ENCODE results near the gene RAET1E.
"Not testable (repeated sequence)": the region's sequence is repeated elsewhere in the genome, so short reads cannot be mapped to it uniquely, and the experiment has no call there.

The RAET1E gene

DNA sequence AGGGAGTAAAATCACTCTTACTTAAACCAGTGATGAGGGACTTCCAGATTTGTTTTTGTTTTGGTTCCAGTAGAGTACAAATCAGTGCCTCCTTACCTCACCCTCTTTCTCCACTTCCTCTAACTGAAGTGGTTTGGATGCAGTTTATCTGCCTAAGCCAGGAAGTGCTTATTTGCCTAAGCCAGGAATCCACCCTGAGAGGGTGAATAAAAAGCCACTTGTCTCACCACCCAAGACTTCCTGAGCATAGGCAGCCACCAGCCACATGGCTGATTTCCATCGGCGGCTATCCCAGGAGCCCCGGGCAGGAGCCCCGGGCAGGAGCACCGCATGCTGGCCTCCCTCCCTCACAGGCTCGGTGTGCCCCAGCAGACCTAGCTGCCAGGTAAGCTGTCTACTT lies 45.7 kb downstream of the RAET1E start:
- H3K9ac ChIP-seq (ENCODE audit: low read depth, low read length, poor library complexity), result no peak overlapping the region
- H3K4me3 ChIP-seq (ENCODE audit: low read length in 2 of 2), result no peak overlapping the region
- no peak overlapping the region for H3K4me2 ChIP-seq (ENCODE audit: insufficient read depth, low read length, poor library complexity, severe bottlenecking)
- no peak overlapping the region for H4K8ac ChIP-seq (ENCODE audit: low read depth, low read length)
- no peak overlapping the region for H2AK5ac ChIP-seq (ENCODE audit: low read depth, low read length)
- H3K9me3 ChIP-seq (replicated peaks in 1 of 2; ENCODE audit: control insufficient read depth in 2 of 2, insufficient read depth in 1 of 2, low read depth in 1 of 2, low read length in 2 of 2), result no peaks in the 10 kb centered on the region
- H3K36me3 ChIP-seq (replicated peaks in 1 of 2; ENCODE audit: control insufficient read depth in 2 of 2, insufficient read depth in 2 of 2, low read length in 2 of 2), result peaks cover 0 to 35% of the 10 kb centered on the region in 2 donors
- H3K18ac ChIP-seq (ENCODE audit: low read length), result no peak overlapping the region
- no peak overlapping the region for H3K14ac ChIP-seq (ENCODE audit: low read length)
- no CpG with 5 or more reads among the region's 6 CpGs for WGBS, 2 donors (ENCODE audit: extremely low coverage in 2 of 2, insufficient read length in 2 of 2, insufficient replicate concordance in 1 of 2)
- no peak overlapping the region for H3K27ac ChIP-seq (replicated peaks; ENCODE audit: low read length)
- H3K4ac ChIP-seq (ENCODE audit: low read length), result no peak overlapping the region
- no peak overlapping the region for H2BK5ac ChIP-seq (ENCODE audit: low read length)
- H3K27me3 ChIP-seq (ENCODE audit: control insufficient read depth in 3 of 3, insufficient read depth in 3 of 3, low read depth in 1 of 3, low read length in 3 of 3), result no peaks in the 10 kb centered on the region
- peaks cover 0 to 11% of the 10 kb centered on the region in 2 donors for H3K4me1 ChIP-seq (ENCODE audit: control insufficient read depth in 2 of 2, insufficient read depth in 1 of 2, low read depth in 1 of 2, low read length in 2 of 2)
- no peaks in the 10 kb centered on the region for H3K79me1 ChIP-seq (ENCODE audit: low read depth, low read length)
- H2AFZ ChIP-seq (ENCODE audit: low read length), result no peak overlapping the region
- H4K91ac ChIP-seq (ENCODE audit: low read depth, low read length, poor library complexity), result no peak overlapping the region
- H2BK15ac ChIP-seq (ENCODE audit: low read length), result no peak overlapping the region
- no peak overlapping the region for H2BK12ac ChIP-seq (ENCODE audit: low read length)
- DNase-seq (ENCODE audit: low spot score), result no peak
- no peak overlapping the region for H2BK120ac ChIP-seq (ENCODE audit: low read depth, low read length)
- no peak overlapping the region for H3K23ac ChIP-seq (ENCODE audit: low read depth, low read length, poor library complexity)

DNA sequence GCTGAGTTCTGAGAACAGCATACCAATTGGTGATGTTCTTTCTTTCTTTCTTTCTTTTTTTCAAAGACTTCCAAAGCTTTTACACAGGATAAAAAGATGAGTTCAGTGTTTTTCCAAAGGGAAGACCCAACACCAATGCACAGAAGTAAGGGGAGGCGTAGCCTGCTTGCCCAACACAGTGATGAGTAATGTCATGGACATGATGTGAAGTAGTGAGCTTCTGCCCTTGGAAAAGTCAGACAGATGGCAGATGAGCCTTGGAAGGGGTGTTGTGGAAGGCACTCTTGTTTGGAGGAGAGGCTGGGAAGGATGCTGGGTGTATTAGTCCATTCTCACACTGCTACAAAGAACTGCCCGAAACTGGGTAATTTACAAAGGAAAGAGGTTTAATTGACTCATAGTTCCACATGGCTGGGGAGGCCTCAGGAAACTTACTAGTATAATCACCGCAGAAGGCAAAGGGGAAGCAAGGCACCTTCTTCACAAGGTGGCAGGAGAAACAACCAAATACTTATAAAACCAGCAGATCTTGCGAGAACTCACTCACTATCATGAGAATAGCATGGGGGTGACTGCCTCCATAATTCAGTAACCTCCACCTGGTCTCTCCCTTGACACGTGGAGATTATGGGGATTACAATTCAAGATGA lies 46.3 kb downstream of the RAET1E start:
- no peak overlapping the region for H3K4ac ChIP-seq (ENCODE audit: low read length)
- H4K8ac ChIP-seq (ENCODE audit: low read depth, low read length), result no peak overlapping the region
- no peak overlapping the region for H3K23ac ChIP-seq (ENCODE audit: low read depth, low read length, poor library complexity)
- no peak overlapping the region for H2BK5ac ChIP-seq (ENCODE audit: low read length)
- H3K14ac ChIP-seq (ENCODE audit: low read length), result no peak overlapping the region
- no peak for DNase-seq (ENCODE audit: low spot score)
- no peak overlapping the region for H3K9ac ChIP-seq (ENCODE audit: low read depth, low read length, poor library complexity)
- no peaks in the 10 kb centered on the region for H3K9me3 ChIP-seq (replicated peaks in 1 of 2; ENCODE audit: control insufficient read depth in 2 of 2, insufficient read depth in 1 of 2, low read depth in 1 of 2, low read length in 2 of 2)
- no peak overlapping the region for H2AFZ ChIP-seq (ENCODE audit: low read length)
- peaks cover 0 to 11% of the 10 kb centered on the region in 2 donors for H3K4me1 ChIP-seq (ENCODE audit: control insufficient read depth in 2 of 2, insufficient read depth in 1 of 2, low read depth in 1 of 2, low read length in 2 of 2)
- H2BK120ac ChIP-seq (ENCODE audit: low read depth, low read length), result no peak overlapping the region
- no peak overlapping the region for H3K27ac ChIP-seq (replicated peaks; ENCODE audit: low read length)
- no peak overlapping the region for H3K4me2 ChIP-seq (ENCODE audit: insufficient read depth, low read length, poor library complexity, severe bottlenecking)
- no peaks in the 10 kb centered on the region for H3K27me3 ChIP-seq (ENCODE audit: control insufficient read depth in 3 of 3, insufficient read depth in 3 of 3, low read depth in 1 of 3, low read length in 3 of 3)
- H2AK5ac ChIP-seq (ENCODE audit: low read depth, low read length), result no peak overlapping the region
- no CpG with 5 or more reads among the region's 5 CpGs for WGBS, 2 donors (ENCODE audit: extremely low coverage in 2 of 2, insufficient read length in 2 of 2, insufficient replicate concordance in 1 of 2)
- H3K79me1 ChIP-seq (ENCODE audit: low read depth, low read length), result no peaks in the 10 kb centered on the region
- no peak overlapping the region for H3K4me3 ChIP-seq (ENCODE audit: low read length in 2 of 2)
- H3K18ac ChIP-seq (ENCODE audit: low read length), result no peak overlapping the region
- no peak overlapping the region for H4K91ac ChIP-seq (ENCODE audit: low read depth, low read length, poor library complexity)
- H2BK12ac ChIP-seq (ENCODE audit: low read length), result no peak overlapping the region
- no peak overlapping the region for H2BK15ac ChIP-seq (ENCODE audit: low read length)
- H3K36me3 ChIP-seq (replicated peaks in 1 of 2; ENCODE audit: control insufficient read depth in 2 of 2, insufficient read depth in 2 of 2, low read length in 2 of 2), result peaks cover 0 to 35% of the 10 kb centered on the region in 2 donors

DNA sequence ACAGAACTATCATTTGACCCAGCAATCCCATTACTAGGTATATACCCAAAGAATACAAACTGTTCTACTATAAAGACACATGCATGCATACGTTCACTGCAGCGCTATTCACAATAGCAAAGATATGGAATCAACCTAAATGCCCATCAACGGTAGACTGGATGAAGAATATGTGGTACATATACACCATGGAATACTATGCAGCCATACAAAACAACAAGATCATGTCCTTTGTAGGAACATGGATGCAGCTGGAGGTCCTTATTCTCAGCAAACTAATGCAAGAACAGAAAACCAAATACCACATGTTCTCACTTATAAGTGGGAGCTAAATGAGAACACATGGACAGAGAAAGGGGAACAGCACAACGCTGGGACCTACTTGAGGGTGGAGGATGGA lies 49.6 kb downstream of the RAET1E start:
- H2BK120ac ChIP-seq (ENCODE audit: low read depth, low read length); H2AFZ ChIP-seq (ENCODE audit: low read length); H3K79me1 ChIP-seq (ENCODE audit: low read depth, low read length); H3K27ac ChIP-seq (replicated peaks; ENCODE audit: low read length); H3K4me1 ChIP-seq (ENCODE audit: control insufficient read depth in 2 of 2, insufficient read depth in 1 of 2, low read depth in 1 of 2, low read length in 2 of 2); H3K23ac ChIP-seq (ENCODE audit: low read depth, low read length, poor library complexity); H3K27me3 ChIP-seq (ENCODE audit: control insufficient read depth in 3 of 3, insufficient read depth in 3 of 3, low read depth in 1 of 3, low read length in 3 of 3); H3K4me2 ChIP-seq (ENCODE audit: insufficient read depth, low read length, poor library complexity, severe bottlenecking); H2AK5ac ChIP-seq (ENCODE audit: low read depth, low read length); H3K4me3 ChIP-seq (ENCODE audit: low read length in 2 of 2); H4K91ac ChIP-seq (ENCODE audit: low read depth, low read length, poor library complexity); H3K18ac ChIP-seq (ENCODE audit: low read length); H2BK15ac ChIP-seq (ENCODE audit: low read length); H3K9me3 ChIP-seq (replicated peaks in 1 of 2; ENCODE audit: control insufficient read depth in 2 of 2, insufficient read depth in 1 of 2, low read depth in 1 of 2, low read length in 2 of 2); H3K14ac ChIP-seq (ENCODE audit: low read length); H2BK5ac ChIP-seq (ENCODE audit: low read length); DNase-seq (ENCODE audit: low spot score); H2BK12ac ChIP-seq (ENCODE audit: low read length); H3K4ac ChIP-seq (ENCODE audit: low read length); H3K9ac ChIP-seq (ENCODE audit: low read depth, low read length, poor library complexity); H4K8ac ChIP-seq (ENCODE audit: low read depth, low read length): not testable (repeated sequence)
- H3K36me3 ChIP-seq (replicated peaks in 1 of 2; ENCODE audit: control insufficient read depth in 2 of 2, insufficient read depth in 2 of 2, low read length in 2 of 2), result peaks cover 0 to 43% of the 10 kb centered on the region in 2 donors
- no CpG with 5 or more reads among the region's 4 CpGs for WGBS, 2 donors (ENCODE audit: extremely low coverage in 2 of 2, insufficient read length in 2 of 2, insufficient replicate concordance in 1 of 2)
